Measurements from ENCODE around the gene HS3ST3B1.
A peak's percentile ranks its signal among the peaks of the same experiment; 100 is the strongest.

HS3ST3B1 gene

GRCh38 chr17:14302431-14303099, 1.7 kb downstream of the HS3ST3B1 start:
- peak overlapping the region; percentile 77 for H3K4me3 ChIP-seq (ENCODE audit: low read depth, low read length)
- peak; percentile 90 for DNase-seq (ENCODE audit: low read depth)
- peak; percentile 62 for TF ChIP-seq CTCF (conservative IDR thresholded peaks at IDR 0.05; ENCODE audit: low read depth, low read length)

- peak; percentile 43 for DNase-seq (ENCODE audit: low read depth)
- H3K4me3 ChIP-seq (ENCODE audit: low read depth, low read length): peak overlapping the region; percentile 77
- TF ChIP-seq CTCF (conservative IDR thresholded peaks at IDR 0.05; ENCODE audit: low read depth, low read length): no peak
These were observed 2.7 kb downstream of the HS3ST3B1 start for GRCh38 chr17:14303343-14304221.

GRCh38 chr17:14304222-14304772, 3.4 kb downstream of the HS3ST3B1 start:
- no peak for TF ChIP-seq CTCF (conservative IDR thresholded peaks at IDR 0.05; ENCODE audit: low read depth, low read length)
- H3K4me3 ChIP-seq (ENCODE audit: low read depth, low read length): peak overlapping the region; percentile 77
- peak; percentile 17 for DNase-seq (ENCODE audit: low read depth)

GRCh38 chr17:14304773-14305517, 4.1 kb downstream of the HS3ST3B1 start:
- DNase-seq (ENCODE audit: low read depth): peak; percentile 23
- H3K4me3 ChIP-seq (ENCODE audit: low read depth, low read length): peak overlapping the region; percentile 77
- no peak for TF ChIP-seq CTCF (conservative IDR thresholded peaks at IDR 0.05; ENCODE audit: low read depth, low read length)

GRCh38 chr17:14305785-14306496, 5.1 kb downstream of the HS3ST3B1 start:
- peak; percentile 26 for DNase-seq (ENCODE audit: low read depth)
- no peak for TF ChIP-seq CTCF (conservative IDR thresholded peaks at IDR 0.05; ENCODE audit: low read depth, low read length)
- H3K4me3 ChIP-seq (ENCODE audit: low read depth, low read length): no peak overlapping the region

- peak; percentile 10 for DNase-seq (ENCODE audit: low read depth)
- no peak for TF ChIP-seq CTCF (conservative IDR thresholded peaks at IDR 0.05; ENCODE audit: low read depth, low read length)
- no peak overlapping the region for H3K4me3 ChIP-seq (ENCODE audit: low read depth, low read length)
These were observed 5.7 kb downstream of the HS3ST3B1 start for GRCh38 chr17:14306596-14306995.
